ENCODE results near the gene NTN1.

The NTN1 gene

DNA sequence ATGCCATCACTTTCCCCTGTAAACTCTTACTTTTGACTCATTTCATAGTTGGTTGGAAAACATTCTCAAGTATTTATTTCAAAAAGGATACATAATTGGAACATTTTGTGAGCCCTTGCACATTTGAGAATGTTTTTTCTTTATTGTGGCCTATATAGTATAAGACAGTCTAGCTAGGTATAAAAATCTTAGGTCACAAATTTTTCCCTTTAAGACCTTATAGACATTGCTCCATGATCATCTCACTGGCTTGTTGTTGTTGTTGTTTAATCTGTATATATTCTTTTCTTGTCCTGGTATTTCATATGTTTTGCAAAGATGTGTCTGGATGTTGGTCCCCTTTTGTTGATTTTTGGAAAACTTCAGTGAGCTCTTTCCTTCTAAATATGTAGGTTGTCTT is 194.2 kb downstream of the NTN1 start:
- DNase-seq (ENCODE audit: low read depth in 3 of 3) = no peak

GRCh38 chr17:9217151-9218056 is 196.1 kb downstream of the NTN1 start:
- no peak for DNase-seq (ENCODE audit: low read depth in 3 of 3)

DNA sequence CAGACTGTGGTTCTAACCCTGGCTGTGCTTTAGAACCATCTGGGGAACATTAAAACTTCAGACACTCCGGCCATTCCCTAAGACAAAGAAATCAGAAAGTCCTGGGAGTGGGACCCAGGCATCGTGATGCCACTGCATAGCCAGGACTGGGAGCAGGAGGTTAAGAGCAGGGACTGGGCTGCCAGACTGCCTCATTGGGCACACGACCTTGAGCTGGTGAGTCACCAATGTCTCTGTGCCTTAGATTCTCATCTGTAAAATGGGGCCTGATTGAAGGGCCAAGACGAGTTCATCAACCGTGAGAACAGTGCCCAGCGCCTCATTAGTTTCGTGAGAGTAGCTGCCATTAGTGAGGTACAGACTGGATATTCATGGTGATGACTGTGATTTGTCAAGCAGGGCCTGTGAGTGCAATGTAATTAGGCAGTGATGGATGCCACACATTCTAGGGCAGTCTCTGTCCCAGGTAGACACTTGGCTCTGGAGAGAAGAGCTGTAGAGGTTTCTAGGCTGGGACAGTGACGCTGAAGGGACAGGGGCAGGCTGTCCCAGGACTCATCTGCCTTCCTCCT is 196.8 kb downstream of the NTN1 start:
- no peak for DNase-seq (ENCODE audit: low read depth in 3 of 3)

DNA sequence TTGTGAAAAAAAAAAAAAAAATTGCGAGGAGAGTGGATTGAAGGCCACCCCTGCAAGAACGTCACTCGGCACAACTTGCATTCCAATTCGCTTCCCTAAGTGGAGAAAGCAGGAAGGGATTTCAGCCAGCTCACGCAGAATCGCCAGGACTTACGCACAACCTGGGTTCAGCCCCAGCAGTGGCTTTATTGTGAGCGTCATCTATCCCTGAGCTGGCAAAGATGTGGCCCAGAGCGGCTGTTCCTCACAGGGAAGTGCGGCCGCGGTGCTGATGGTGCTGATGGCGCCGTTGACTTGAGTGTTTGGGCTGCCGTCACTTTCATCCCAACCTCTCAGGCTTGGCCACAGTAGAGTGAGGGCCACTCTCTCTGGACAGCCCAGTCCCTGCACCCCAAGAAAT is 197.6 kb downstream of the NTN1 start:
- no peak for DNase-seq (ENCODE audit: low read depth in 3 of 3)

GRCh38 chr17:9219631-9220397 is 198.5 kb downstream of the NTN1 start:
- no peak for DNase-seq (ENCODE audit: low read depth in 3 of 3)

GRCh38 chr17:9220398-9221146 is 199.3 kb downstream of the NTN1 start:
- no peak for DNase-seq (ENCODE audit: low read depth in 3 of 3)

GRCh38 chr17:9221147-9221921 is 200.0 kb downstream of the NTN1 start:
- no peak for DNase-seq (ENCODE audit: low read depth in 3 of 3)

- no peak for DNase-seq (ENCODE audit: low read depth in 3 of 3)
Observed at GRCh38 chr17:9221922-9222180, 200.5 kb downstream of the NTN1 start.

GRCh38 chr17:9223531-9223930 is 202.2 kb downstream of the NTN1 start:
- DNase-seq (ENCODE audit: low read depth in 3 of 3) = no peak

DNA sequence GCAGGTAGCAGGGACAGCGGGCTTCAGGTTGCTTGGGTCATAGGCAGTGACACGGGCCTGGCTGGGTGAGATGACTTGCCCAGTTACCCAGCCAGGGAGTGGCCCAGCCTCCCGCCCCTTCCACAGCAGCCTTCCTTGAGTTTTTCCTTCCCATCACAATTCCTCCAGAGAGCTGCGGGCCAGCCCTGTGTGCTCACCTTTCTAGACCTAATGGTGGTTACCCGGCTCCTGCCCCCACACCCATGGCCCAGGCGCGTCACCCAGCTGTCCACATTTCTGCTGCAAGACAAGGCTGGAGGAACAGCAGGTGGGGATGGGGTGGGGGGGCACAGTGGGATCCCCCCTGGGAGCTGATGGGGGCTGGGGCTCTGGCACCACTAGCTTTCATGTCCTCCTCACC is 203.2 kb downstream of the NTN1 start:
- DNase-seq (ENCODE audit: low read depth in 3 of 3) = no peak

DNA sequence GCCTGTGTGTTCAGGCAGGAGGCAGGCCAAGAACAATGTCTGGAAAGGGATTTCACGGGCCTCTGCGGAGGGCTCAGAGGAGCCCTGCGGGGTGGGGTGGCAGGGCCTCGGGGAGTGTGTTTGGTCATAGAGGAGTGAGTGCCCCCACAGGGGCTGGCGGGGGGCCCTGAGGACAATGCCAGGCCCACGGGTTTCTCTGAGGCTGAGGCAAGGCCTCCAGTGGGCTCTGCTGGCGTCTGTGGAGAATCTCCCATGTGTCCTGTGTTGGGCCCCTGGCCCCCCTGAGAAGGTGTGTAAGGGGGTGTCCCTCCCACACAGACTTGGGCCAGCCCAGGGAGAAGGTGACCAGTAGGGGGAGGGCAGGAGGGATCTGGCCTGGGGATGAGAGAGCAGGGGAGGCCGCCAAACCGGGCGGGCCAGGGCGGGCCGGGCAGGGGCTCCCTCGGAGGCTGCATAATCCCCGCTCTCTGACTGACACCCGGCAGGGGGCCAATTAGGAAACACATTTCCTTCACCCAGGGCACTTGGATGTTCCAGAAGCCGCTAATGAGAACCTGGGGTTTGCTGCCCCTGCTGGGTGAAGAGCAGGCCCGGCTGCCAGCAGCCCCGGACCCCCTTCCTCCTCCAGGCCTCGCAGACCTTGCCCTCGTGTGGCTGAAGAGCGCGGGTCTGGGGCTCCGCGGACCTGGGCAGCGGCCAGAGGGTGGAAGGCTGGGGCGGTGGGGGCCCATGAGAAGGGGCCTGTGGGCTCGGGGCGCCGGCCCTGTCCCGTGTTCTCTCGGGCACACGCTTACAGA is 204.2 kb downstream of the NTN1 start:
- no peak for DNase-seq (ENCODE audit: low read depth in 3 of 3)

GRCh38 chr17:9226130-9226793 is 205.0 kb downstream of the NTN1 start:
- DNase-seq (ENCODE audit: low read depth in 3 of 3) = no peak

DNA sequence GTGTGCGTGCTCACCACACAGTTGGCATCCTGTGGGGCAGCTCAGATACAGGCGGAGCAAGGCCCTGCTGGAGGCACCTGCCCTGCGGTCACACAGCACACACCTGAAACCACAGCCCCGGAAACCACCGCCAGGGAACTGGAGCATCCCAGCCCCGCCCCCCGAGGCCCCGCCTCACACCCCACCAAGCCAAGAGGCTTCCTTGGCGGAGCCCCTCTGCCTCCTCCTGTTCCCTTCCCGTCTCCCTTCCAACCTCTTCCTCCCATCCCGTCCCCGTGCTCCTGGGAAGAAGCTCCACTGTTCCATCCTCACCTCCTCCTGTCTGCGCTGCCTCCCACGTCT is 205.5 kb downstream of the NTN1 start:
- peak in 1 of 3 experiments; percentile 26 for DNase-seq (ENCODE audit: low read depth in 3 of 3)

GRCh38 chr17:9227819-9228407 is 206.6 kb downstream of the NTN1 start:
- no peak for DNase-seq (ENCODE audit: low read depth in 3 of 3)

GRCh38 chr17:9228408-9229159 is 207.3 kb downstream of the NTN1 start:
- DNase-seq (ENCODE audit: low read depth in 3 of 3) = no peak

DNA sequence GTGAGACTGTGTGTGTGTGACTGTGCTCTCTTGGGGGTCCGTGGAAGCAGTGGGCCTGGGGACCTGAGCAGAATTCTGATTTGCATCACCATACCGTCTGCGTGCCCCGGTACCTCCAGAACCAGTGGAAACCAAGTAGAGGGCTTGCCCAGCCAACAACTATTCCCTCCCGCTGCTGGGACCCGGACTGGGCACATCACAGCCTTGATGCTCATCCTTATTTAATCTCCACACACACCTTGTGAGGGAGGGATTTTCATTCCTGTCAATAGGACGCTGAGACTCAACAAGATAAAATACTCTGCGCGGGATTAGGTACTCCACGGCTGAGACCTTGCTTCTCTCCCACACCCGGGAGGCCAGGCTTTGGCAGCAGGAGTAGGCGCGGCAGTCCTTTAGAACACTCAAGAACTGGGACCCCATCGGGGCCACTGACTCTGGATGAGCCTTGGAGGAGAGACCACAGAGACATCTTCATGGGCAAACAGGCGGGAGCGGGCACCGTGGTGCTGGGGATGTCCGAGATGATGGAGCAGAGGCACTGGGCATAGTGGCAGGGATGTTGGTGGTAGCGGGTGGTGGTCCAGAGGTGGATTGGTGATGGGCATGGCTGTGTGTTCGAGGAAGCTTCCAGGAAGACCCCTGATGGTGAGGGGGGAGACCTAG is 208.0 kb downstream of the NTN1 start:
- DNase-seq (ENCODE audit: low read depth in 3 of 3) = no peak

- no peak for DNase-seq (ENCODE audit: low read depth in 3 of 3)
Observed at GRCh38 chr17:9229826-9230201, 208.5 kb downstream of the NTN1 start.

DNA sequence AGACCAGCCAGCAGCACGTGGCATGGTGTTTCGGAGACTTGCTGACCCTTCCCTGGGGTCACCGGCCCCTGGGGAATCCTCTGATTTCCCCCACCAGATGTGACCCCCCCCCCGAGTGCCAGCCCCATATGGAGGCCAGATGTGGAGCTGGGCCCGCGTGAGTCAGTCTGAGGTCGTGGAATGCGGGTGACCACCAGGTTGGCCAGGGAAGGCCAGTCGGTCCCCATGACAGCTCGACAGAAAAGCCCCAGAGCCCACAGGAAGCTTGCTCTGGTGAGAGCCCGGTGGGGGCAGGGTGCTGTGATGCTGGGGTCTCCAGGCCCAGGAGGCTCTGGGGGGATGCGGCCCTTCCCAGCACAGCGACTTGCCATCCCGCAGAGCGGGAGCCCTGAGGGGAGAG is 209.0 kb downstream of the NTN1 start:
- no peak for DNase-seq (ENCODE audit: low read depth in 3 of 3)

DNA sequence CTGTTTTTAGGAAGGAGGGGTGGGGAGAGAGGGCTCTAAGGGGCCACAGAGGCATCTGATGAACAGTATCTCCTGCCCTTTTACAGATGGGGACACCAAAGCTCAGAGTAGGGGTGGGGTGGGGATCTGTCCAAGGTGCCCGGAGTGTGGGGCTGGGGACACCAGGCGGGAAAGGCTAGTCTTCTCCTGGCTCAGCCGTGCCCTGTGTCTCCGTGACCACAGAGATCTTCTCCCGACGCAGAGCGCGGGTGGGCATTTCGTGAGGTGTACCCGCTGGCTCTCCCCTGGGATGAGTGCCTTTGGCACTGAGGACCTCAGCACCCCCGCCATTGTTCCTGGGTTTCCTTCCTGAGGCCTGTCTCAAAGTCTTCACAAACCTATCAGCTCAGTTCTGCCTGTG is 209.6 kb downstream of the NTN1 start:
- DNase-seq (ENCODE audit: low read depth in 3 of 3) = no peak

Measured in stimulated activated CD4-positive, alpha-beta T cell treated with anti-CD3 and anti-CD28 coated beads, TNF-alpha, amount 100 ng/mL, for 24 hours (primary cell).